ENCODE results near the gene GRM4.

DNA sequence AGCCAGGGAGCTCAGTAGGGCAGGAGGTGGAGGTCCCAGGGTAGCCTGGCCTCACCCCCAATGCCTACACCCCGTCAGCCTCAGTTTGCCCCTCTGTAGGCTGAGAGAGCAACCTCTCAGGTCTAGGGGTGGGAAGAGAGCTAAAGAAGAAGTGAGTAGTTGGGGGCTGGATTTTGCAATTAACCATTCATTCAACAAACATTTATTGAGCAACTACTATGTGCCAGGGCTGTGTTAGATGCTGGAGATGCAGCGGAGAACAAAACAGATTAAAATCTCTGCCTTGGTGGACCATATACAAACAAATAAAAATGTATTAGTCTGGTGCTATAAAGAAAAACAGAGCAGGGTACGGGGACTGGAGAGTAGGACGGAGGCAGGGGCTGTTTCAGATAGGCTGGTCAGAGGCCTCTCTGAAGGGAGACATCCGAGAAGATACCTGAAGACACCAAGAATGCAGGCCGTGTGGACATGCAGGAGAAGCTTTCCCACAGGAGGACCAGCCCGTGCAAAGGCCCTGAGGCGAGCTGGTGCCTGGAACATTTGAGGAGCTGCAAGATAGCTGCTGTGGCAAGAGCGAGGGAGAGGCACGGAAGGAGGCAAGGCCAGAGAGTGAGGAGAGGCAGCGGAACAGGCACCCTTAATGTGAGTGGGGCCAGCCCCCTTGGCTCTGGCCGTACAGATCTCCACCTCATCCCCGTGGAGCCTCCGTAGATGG lies 60.3 kb downstream of the GRM4 start:
- TF ChIP-seq, protein P1, sequence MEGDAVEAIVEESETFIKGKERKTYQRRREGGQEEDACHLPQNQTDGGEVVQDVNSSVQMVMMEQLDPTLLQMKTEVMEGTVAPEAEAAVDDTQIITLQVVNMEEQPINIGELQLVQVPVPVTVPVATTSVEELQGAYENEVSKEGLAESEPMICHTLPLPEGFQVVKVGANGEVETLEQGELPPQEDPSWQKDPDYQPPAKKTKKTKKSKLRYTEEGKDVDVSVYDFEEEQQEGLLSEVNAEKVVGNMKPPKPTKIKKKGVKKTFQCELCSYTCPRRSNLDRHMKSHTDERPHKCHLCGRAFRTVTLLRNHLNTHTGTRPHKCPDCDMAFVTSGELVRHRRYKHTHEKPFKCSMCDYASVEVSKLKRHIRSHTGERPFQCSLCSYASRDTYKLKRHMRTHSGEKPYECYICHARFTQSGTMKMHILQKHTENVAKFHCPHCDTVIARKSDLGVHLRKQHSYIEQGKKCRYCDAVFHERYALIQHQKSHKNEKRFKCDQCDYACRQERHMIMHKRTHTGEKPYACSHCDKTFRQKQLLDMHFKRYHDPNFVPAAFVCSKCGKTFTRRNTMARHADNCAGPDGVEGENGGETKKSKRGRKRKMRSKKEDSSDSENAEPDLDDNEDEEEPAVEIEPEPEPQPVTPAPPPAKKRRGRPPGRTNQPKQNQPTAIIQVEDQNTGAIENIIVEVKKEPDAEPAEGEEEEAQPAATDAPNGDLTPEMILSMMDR (IDR thresholded peaks at IDR 0.05): no peak
- no peak for TF ChIP-seq POLR2A (IDR thresholded peaks at IDR 0.05)

Data from right lobe of liver (tissue), 4 donors.